PC-9 (cell line): ENCODE data around the gene FOXN4. TPM values are rescaled to one million over a fixed set of nuclear protein-coding genes. Genes with fewer than 3 reads are reported as not detected.

Experiments used
- BruUV-seq: library from RNA; stranded (reverse); fragments of 400-500 nt; replicated peaks from 2 replicates; lab custom pipeline; 2021; lab: Mats Ljungman, UMichigan
- CTCF ChIA-PET: fragments of 300-600 bp; sonication (Branson Sonifier 250); formaldehyde crosslinking; loops from one replicate; lab custom pipeline; 2022; ENCODE audit warnings: antibody characterized with exemption; lab: Charles Lee
- POLR2A ChIA-PET: fragments of 300-600 bp; sonication (Branson Sonifier 250); formaldehyde crosslinking; loops from one replicate; lab custom pipeline; 2022; ENCODE audit warnings: antibody characterized with exemption; ENCODE audit not compliant: unreplicated experiment; lab: Charles Lee
- DNase-seq, 2 experiments: peaks; one replicate each; pipeline versions ENCODE4 v3.0.0 to v3.0.0-alpha.2; 2015 to 2022; ENCODE audit warnings: mixed read lengths in 1 of 2
- H2AFZ ChIP-seq: fragments of 200-600 bp; sonication (generic); 2 replicates; pipeline ENCODE4 v1.8.1; 2017; ENCODE audit warnings: antibody characterized with exemption
- H3F3A ChIP-seq: fragments of 200-600 bp; sonication (generic); 2 replicates; pipeline ENCODE4 v1.8.1; 2017; ENCODE audit warnings: antibody characterized with exemption, mild to moderate bottlenecking, low read depth; ENCODE audit not compliant: insufficient read depth
- H3K27ac ChIP-seq: fragments of 200-600 bp; sonication (generic); 2 replicates; pipeline ENCODE4 v1.6.1; 2016; ENCODE audit warnings: mixed run types
- H3K27me3 ChIP-seq: fragments of 200-600 bp; sonication (generic); 2 replicates; pipeline ENCODE4 v1.6.1; 2016; ENCODE audit warnings: low read depth, mixed run types; ENCODE audit not compliant: insufficient read depth
- H3K36me3 ChIP-seq: fragments of 200-600 bp; sonication (generic); 2 replicates; pipeline ENCODE4 v1.6.1; 2016; ENCODE audit warnings: low read depth, mixed run types
- H3K4me1 ChIP-seq: fragments of 200-600 bp; sonication (generic); replicated peaks from 2 replicates; pipeline ENCODE4 v1.6.1; 2016; ENCODE audit warnings: mixed run types; ENCODE audit not compliant: insufficient read depth
- H3K4me2 ChIP-seq: fragments of 200-600 bp; sonication (generic); 2 replicates; pipeline ENCODE4 v1.6.1; 2017; ENCODE audit warnings: mixed run types
- H3K4me3 ChIP-seq: fragments of 200-600 bp; sonication (generic); 2 replicates; pipeline ENCODE4 v1.6.1; 2016; ENCODE audit warnings: mixed run types
- H3K79me2 ChIP-seq: fragments of 200-600 bp; sonication (generic); 2 replicates; pipeline ENCODE4 v1.6.1; 2017; ENCODE audit warnings: low read depth, mixed run types
- H3K9me2 ChIP-seq: fragments of 200-600 bp; sonication (generic); 2 replicates; pipeline ENCODE4 v1.8.1; 2017; ENCODE audit warnings: mild to moderate bottlenecking; ENCODE audit not compliant: insufficient read depth
- H3K9me3 ChIP-seq: fragments of 200-600 bp; sonication (generic); 2 replicates; pipeline ENCODE4 v1.8.1; 2016; ENCODE audit warnings: low read depth; ENCODE audit not compliant: insufficient read depth
- H4K20me1 ChIP-seq: fragments of 200-600 bp; sonication (generic); 2 replicates; pipeline ENCODE4 v1.8.1; 2017; ENCODE audit not compliant: insufficient read depth
- EZH2 ChIP-seq: fragments of 200-600 bp; sonication (generic); IDR thresholded peaks from 2 replicates; pipeline ENCODE4 v1.8.0; 2017; ENCODE audit warnings: antibody characterized with exemption, low read depth
- intact Hi-C: fragments of 100-400 bp; cut with micrococcal nuclease; formaldehyde crosslinking; loops from one replicate; pipeline ENCODE4 v1.10.0; 2022; ENCODE audit not compliant: unreplicated experiment
- total RNA-seq: library from RNA; stranded (reverse); gene quantifications from 2 replicates; pipeline ENCODE4 v1.2.3, GENCODE V29; 2021
- TF ChIP-seq, protein P1 (sequence below): fragments of 200-600 bp; sonication (generic); conservative IDR thresholded peaks from 2 replicates; pipeline ENCODE4 v1.6.1; 2017; ENCODE audit warnings: mixed run types, antibody characterized with exemption, mild to moderate bottlenecking, moderate library complexity

Gene FOXN4
- total RNA-seq, 1 experiment from 2014 or later, result not detected

GRCh38 chr12:109274381-109274780 is 34.7 kb downstream of the FOXN4 start:
- Histone ChIP-seq H3K36me3 (no peaks in the 10 kb centered on the region), H3K9me2 (no peaks in the 10 kb centered on the region), H3K4me2 (no peak overlapping the region), H3K79me2 (no peaks in the 10 kb centered on the region), H3K9me3 (no peaks in the 10 kb centered on the region), H2AFZ (no peak overlapping the region), H3K4me3 (no peak overlapping the region), H3K27ac (no peak overlapping the region), H3K4me1 (no peaks in the 10 kb centered on the region), H3K27me3 (peaks cover 18% of the 10 kb centered on the region), H3F3A (no peaks in the 10 kb centered on the region), H4K20me1 (no peaks in the 10 kb centered on the region)
- no peak for DNase-seq
- no peak for TF ChIP-seq EZH2
- TF ChIP-seq, protein P1, sequence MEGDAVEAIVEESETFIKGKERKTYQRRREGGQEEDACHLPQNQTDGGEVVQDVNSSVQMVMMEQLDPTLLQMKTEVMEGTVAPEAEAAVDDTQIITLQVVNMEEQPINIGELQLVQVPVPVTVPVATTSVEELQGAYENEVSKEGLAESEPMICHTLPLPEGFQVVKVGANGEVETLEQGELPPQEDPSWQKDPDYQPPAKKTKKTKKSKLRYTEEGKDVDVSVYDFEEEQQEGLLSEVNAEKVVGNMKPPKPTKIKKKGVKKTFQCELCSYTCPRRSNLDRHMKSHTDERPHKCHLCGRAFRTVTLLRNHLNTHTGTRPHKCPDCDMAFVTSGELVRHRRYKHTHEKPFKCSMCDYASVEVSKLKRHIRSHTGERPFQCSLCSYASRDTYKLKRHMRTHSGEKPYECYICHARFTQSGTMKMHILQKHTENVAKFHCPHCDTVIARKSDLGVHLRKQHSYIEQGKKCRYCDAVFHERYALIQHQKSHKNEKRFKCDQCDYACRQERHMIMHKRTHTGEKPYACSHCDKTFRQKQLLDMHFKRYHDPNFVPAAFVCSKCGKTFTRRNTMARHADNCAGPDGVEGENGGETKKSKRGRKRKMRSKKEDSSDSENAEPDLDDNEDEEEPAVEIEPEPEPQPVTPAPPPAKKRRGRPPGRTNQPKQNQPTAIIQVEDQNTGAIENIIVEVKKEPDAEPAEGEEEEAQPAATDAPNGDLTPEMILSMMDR, result no peak
- CTCF ChIA-PET, result no interaction called here
- POLR2A ChIA-PET, result no interaction called here
- intact Hi-C loops, result no loop called here
- BruUV-seq, result no TSS peak

GRCh38 chr12:109273354-109273753 is 35.7 kb downstream of the FOXN4 start:
- no peak for DNase-seq
- TF ChIP-seq EZH2, result no peak
- TF ChIP-seq, protein P1, result no peak
- no peaks in the 10 kb centered on the region for H3K4me1 ChIP-seq
- H2AFZ ChIP-seq, result no peak overlapping the region
- no peak overlapping the region for H3K27ac ChIP-seq
- CTCF ChIA-PET, result interaction anchor here (0.5 kb wide), 1 partner anchor 10 kb away, joined by 3 read pairs; no protein-coding TSS in a partner anchor
- H3K4me3 ChIP-seq, result no peak overlapping the region
- no TSS peak for BruUV-seq
- H4K20me1 ChIP-seq, result no peaks in the 10 kb centered on the region
- no peaks in the 10 kb centered on the region for H3K36me3 ChIP-seq
- intact Hi-C loops, result no loop called here
- H3K27me3 ChIP-seq, result peaks cover 18% of the 10 kb centered on the region
- no peak overlapping the region for H3K4me2 ChIP-seq
- no peaks in the 10 kb centered on the region for H3F3A ChIP-seq
- no peaks in the 10 kb centered on the region for H3K79me2 ChIP-seq
- no peaks in the 10 kb centered on the region for H3K9me3 ChIP-seq
- POLR2A ChIA-PET, result no interaction called here
- H3K9me2 ChIP-seq, result no peaks in the 10 kb centered on the region

- TF ChIP-seq, protein P1, result no peak
- TF ChIP-seq EZH2, result no peak
- Histone ChIP-seq H2AFZ (no peak overlapping the region), H3K4me3 (no peak overlapping the region), H3F3A (no peaks in the 10 kb centered on the region), H3K79me2 (no peaks in the 10 kb centered on the region), H3K27me3 (peaks cover 18% of the 10 kb centered on the region), H3K27ac (no peak overlapping the region), H3K4me1 (no peaks in the 10 kb centered on the region), H3K9me2 (no peaks in the 10 kb centered on the region), H4K20me1 (no peaks in the 10 kb centered on the region), H3K4me2 (no peak overlapping the region), H3K9me3 (no peaks in the 10 kb centered on the region), H3K36me3 (no peaks in the 10 kb centered on the region)
- POLR2A ChIA-PET, result no interaction called here
- CTCF ChIA-PET, result no interaction called here
- DNase-seq, result no peak
- no TSS peak for BruUV-seq
- intact Hi-C loops, result no loop called here
These were observed 37.7 kb downstream of the FOXN4 start for GRCh38 chr12:109271418-109271817.
